K562 (cell line): Measurements from ENCODE around the gene SLC48A1. TPM values are rescaled to one million over a fixed set of nuclear protein-coding genes. Genes with fewer than 3 reads are reported as not detected.
A peak's percentile ranks its signal among the peaks of the same experiment; 100 is the strongest.

ENCODE experiments used
- ARNT ChIP-seq, 2 experiments: fragments of 450-650 bp; IDR thresholded peaks; 2 replicates each; pipeline ENCODE4 v1.6.1; 2016; ENCODE audit warnings: mild to moderate bottlenecking in 1 of 2
- CBX3 ChIP-seq, 2 experiments: IDR thresholded peaks; 1 replicate in 1 of 2; 2 replicates in 1 of 2; pipeline ENCODE4 v1.6.1; 2012; ENCODE audit warnings: inconsistent platforms in 2 of 2, low read length in 2 of 2, borderline replicate concordance in 1 of 2, control low read depth in 1 of 2
- CC2D1A ChIP-seq: fragments of 450-650 bp; IDR thresholded peaks from 2 replicates; pipeline ENCODE4 v1.6.1; 2017; ENCODE audit warnings: mild to moderate bottlenecking
- ETV5 ChIP-seq: sonication (generic); formaldehyde crosslinking; IDR thresholded peaks from 2 replicates; pipeline ENCODE4 v1.4.0; 2020; ENCODE audit warnings: low read depth, mild to moderate bottlenecking, missing genetic modification reagents
- JUN ChIP-seq, 2 experiments: sonication (generic) in 1 of 2; formaldehyde crosslinking in 1 of 2; IDR thresholded peaks; 2 replicates each; pipeline versions ENCODE4 v1.6.1 to v1.8.0; 2012 to 2022; ENCODE audit warnings: borderline replicate concordance in 2 of 2, mild to moderate bottlenecking in 2 of 2, improper control_type of control experiment in 1 of 2, low read depth in 1 of 2, low read length in 1 of 2, missing genetic modification reagents in 1 of 2
- JUND ChIP-seq, 2 experiments: IDR thresholded peaks; 2 replicates in 1 of 2; 3 replicates in 1 of 2; pipeline ENCODE4 v1.6.1; 2011; ENCODE audit warnings: borderline replicate concordance in 2 of 2, low read depth in 2 of 2, low read length in 2 of 2, improper control_type of control experiment in 1 of 2, missing biosample characterization in 1 of 2, missing genetic modification characterization in 1 of 2, missing genetic modification reagents in 1 of 2
- KDM5B ChIP-seq: fragments of 200-600 bp; sonication (generic); IDR thresholded peaks from 2 replicates; pipeline ENCODE4 v1.6.1; 2012; ENCODE audit warnings: low read depth, mild to moderate bottlenecking, moderate library complexity, low read length, control low read depth, inconsistent platforms; ENCODE audit not compliant: insufficient replicate concordance
- MAFK ChIP-seq: IDR thresholded peaks from 2 replicates; pipeline ENCODE4 v1.6.1; 2011; ENCODE audit warnings: low read length, improper control_type of control experiment
- NFIX ChIP-seq: fragments of 250-450 bp; sonication (Bioruptor Pico); IDR thresholded peaks from 2 replicates; pipeline ENCODE4 v1.4.0; 2020; ENCODE audit warnings: low read depth, mild to moderate bottlenecking, moderate library complexity
- NR2C1 ChIP-seq, 2 experiments: fragments of 450-650 bp; IDR thresholded peaks; 2 replicates each; pipeline ENCODE4 v1.6.1; 2017; ENCODE audit warnings: mild to moderate bottlenecking in 2 of 2, antibody characterized with exemption in 1 of 2, inconsistent platforms in 1 of 2, missing compliant biosample characterization in 1 of 2, missing genetic modification characterization in 1 of 2
- SMARCA5 ChIP-seq: fragments of 450-650 bp; IDR thresholded peaks from 2 replicates; pipeline ENCODE4 v1.6.1; 2016
- STAG1 ChIP-seq: sonication (generic); formaldehyde crosslinking; IDR thresholded peaks from 2 replicates; pipeline ENCODE4 v1.5.0; 2020; ENCODE audit warnings: missing genetic modification reagents, borderline replicate concordance
- TCF3 ChIP-seq: sonication (generic); formaldehyde crosslinking; IDR thresholded peaks from 2 replicates; pipeline ENCODE4 v1.4.0; 2020; ENCODE audit warnings: mild to moderate bottlenecking, missing genetic modification reagents
- YY1 ChIP-seq, 3 experiments: IDR thresholded peaks; 2 replicates each; pipeline ENCODE4 v1.6.1; 2011; ENCODE audit warnings: low read length in 2 of 3, mild to moderate bottlenecking in 2 of 3, moderate library complexity in 2 of 3, borderline replicate concordance in 1 of 3, control low read depth in 1 of 3, low read depth in 1 of 3; ENCODE audit not compliant: insufficient read depth in 3 of 3, insufficient replicate concordance in 2 of 3, control insufficient read depth in 1 of 3, insufficient read length in 1 of 3; ENCODE audit errors: extremely low read depth in 1 of 3
- ZNF232 ChIP-seq: sonication (generic); formaldehyde crosslinking; IDR thresholded peaks from 2 replicates; pipeline ENCODE4 v1.8.0; 2022; ENCODE audit warnings: mild to moderate bottlenecking, missing genetic modification reagents
- ZNF282 ChIP-seq: sonication (generic); formaldehyde crosslinking; IDR thresholded peaks from 2 replicates; pipeline ENCODE4 v1.8.1; 2023; ENCODE audit warnings: missing genetic modification reagents
- polyA plus RNA-seq, 8 experiments: library from polyadenylated mRNA; depleted of rRNA in 4 of 8; stranded (reverse) in 5 of 8; unstranded in 3 of 8; fragments of >200 nt; fragmentation: Nextera tagmentation in 2 of 8; fragmentation: Illumina TruSeq in 1 of 8; extraction: Ambion mirVana in 2 of 8; extraction: Trizol in 1 of 8; gene quantifications; 2 replicates each; pipeline versions ENCODE4 v1.2.1 to v1.2.3, GENCODE V29; 2011 to 2014; ENCODE audit warnings: inconsistent platforms in 1 of 8, missing spikeins in 1 of 8
- total RNA-seq, 7 experiments: library from RNA; depleted of rRNA in 6 of 7; stranded (reverse); fragments of >200 nt in 6 of 7; fragmentation: Illumina TruSeq in 2 of 7; extraction: Trizol in 2 of 7; gene quantifications; 2 replicates each; pipeline versions ENCODE4 v1.2.1 to v1.2.3, GENCODE V29; 2011 to 2021; ENCODE audit warnings: low replicate concordance in 1 of 7
- TF ChIP-seq, protein P1 (sequence below): sonication (generic); formaldehyde crosslinking; IDR thresholded peaks from 2 replicates; pipeline ENCODE4 v1.8.0; 2022; ENCODE audit warnings: missing genetic modification reagents, mild to moderate bottlenecking, moderate library complexity, borderline replicate concordance
- TF ChIP-seq, protein P2 (sequence below): fragments of 450-650 bp; formaldehyde crosslinking; IDR thresholded peaks from 2 replicates; pipeline ENCODE4 v1.4.0; 2020; ENCODE audit warnings: mild to moderate bottlenecking, moderate library complexity
- TF ChIP-seq, protein P3 (sequence below): sonication (generic); formaldehyde crosslinking; IDR thresholded peaks from 2 replicates; pipeline ENCODE4 v1.8.1; 2023; ENCODE audit warnings: mild to moderate bottlenecking, missing genetic modification reagents

The SLC48A1 gene
- total and polyA plus RNA-seq, 9 of the 15 experiments (the other 6 are each of a cell fraction or from before 2014, with no cell fraction given), result 10.7 to 37.5 (median 18.7) TPM

DNA sequence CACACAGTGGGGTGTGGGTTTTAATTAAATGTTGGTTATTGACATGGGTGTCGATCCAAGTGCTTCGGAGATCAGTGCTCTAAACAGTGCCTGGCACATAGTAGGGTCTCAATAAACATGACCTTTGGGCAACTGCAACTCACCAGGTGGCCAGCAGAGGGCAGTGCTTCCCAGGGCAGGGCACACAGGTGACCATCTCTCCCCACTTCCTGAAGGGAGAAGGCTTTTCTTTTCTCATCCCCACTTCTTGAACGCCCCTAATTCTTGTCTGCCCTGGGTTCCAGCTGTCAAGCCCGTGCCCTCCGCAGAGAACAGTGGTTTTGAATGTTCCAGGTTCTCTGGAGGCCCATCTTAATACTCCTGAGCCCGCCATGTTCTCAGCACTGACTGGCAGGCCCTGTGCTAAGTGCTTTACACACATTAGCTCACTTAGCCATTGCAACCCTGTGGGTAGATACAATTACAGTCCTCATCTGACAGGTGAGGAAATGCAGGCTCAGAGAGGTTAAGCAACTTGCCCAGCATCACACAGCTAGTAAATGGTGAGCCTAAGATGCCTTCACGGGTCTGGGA is 30.7 kb upstream of the SLC48A1 start (continued):
- peak in 1 of 2 experiments; percentile 18; a peak in 1 of 3 replicates for TF ChIP-seq CBX3 (IDR thresholded peaks at IDR 0.05; ENCODE audit: borderline replicate concordance in 1 of 2, low read length in 2 of 2)
- no peak for TF ChIP-seq NFIX
- TF ChIP-seq JUN (IDR thresholded peaks at IDR 0.05; ENCODE audit: borderline replicate concordance, low read depth, low read length), result no peak
- TF ChIP-seq JUN (CRISPR knock-in tag; IDR thresholded peaks at IDR 0.05; ENCODE audit: borderline replicate concordance), result 0 out of 2 replicates have a peak, but pooled peaks have one; percentile 41
- TF ChIP-seq SMARCA5, result peak; percentile 75; the same call in 1 of the 2 replicates
- no peak for TF ChIP-seq ZNF232 (CRISPR knock-in tag)
- TF ChIP-seq JUND (IDR thresholded peaks at IDR 0.05; ENCODE audit: borderline replicate concordance, low read depth, low read length), result 0 out of 2 replicates have a peak, but pooled peaks have one; percentile 12
- no peak; the same call in 2 of the 3 replicates for TF ChIP-seq JUND (tag; IDR thresholded peaks at IDR 0.05; ENCODE audit: borderline replicate concordance, low read depth, low read length)
- peak; percentile 41; the same call in 1 of the 2 replicates for TF ChIP-seq NR2C1 (IDR thresholded peaks at IDR 0.05)
- 0 out of 2 replicates have a peak, but pooled peaks have one; percentile 19 for TF ChIP-seq NR2C1 (tag; IDR thresholded peaks at IDR 0.05)
- TF ChIP-seq CC2D1A, result peak; percentile 88
- TF ChIP-seq TCF3 (CRISPR knock-in tag), result 0 out of 2 replicates have a peak, but pooled peaks have one; percentile 3
- 0 out of 2 replicates have a peak, but pooled peaks have one; percentile 51 for TF ChIP-seq ETV5 (CRISPR knock-in tag)
- TF ChIP-seq KDM5B, result no peak
- TF ChIP-seq, protein P1, sequence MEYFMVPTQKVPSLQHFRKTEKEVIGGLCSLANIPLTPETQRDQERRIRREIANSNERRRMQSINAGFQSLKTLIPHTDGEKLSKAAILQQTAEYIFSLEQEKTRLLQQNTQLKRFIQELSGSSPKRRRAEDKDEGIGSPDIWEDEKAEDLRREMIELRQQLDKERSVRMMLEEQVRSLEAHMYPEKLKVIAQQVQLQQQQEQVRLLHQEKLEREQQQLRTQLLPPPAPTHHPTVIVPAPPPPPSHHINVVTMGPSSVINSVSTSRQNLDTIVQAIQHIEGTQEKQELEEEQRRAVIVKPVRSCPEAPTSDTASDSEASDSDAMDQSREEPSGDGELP (CRISPR knock-in tag), result peak; percentile 49; the same call in 1 of the 2 replicates
- no peak for TF ChIP-seq MAFK
- 0 out of 2 replicates have a peak, but pooled peaks have one; percentile 36 for TF ChIP-seq ZNF282 (CRISPR knock-in tag)
- TF ChIP-seq, protein P2, sequence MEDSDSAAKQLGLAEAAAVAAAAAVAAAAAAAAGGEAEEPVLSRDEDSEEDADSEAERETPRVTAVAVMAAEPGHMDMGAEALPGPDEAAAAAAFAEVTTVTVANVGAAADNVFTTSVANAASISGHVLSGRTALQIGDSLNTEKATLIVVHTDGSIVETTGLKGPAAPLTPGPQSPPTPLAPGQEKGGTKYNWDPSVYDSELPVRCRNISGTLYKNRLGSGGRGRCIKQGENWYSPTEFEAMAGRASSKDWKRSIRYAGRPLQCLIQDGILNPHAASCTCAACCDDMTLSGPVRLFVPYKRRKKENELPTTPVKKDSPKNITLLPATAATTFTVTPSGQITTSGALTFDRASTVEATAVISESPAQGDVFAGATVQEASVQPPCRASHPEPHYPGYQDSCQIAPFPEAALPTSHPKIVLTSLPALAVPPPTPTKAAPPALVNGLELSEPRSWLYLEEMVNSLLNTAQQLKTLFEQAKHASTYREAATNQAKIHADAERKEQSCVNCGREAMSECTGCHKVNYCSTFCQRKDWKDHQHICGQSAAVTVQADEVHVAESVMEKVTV (CRISPR knock-in tag), result peak; percentile 92
- TF ChIP-seq STAG1 (CRISPR knock-in tag), result peak; percentile 84
- TF ChIP-seq ARNT (IDR thresholded peaks at IDR 0.05), result peak in 1 of 2 experiments; percentile 26; a peak in 1 of 4 replicates
- peak in 2 of 3 experiments; percentile 20 to 43 for TF ChIP-seq YY1 (IDR thresholded peaks at IDR 0.05; ENCODE audit: borderline replicate concordance in 1 of 3, control insufficient read depth in 1 of 3, extremely low read depth in 1 of 3, insufficient read depth in 3 of 3, insufficient read length in 1 of 3, insufficient replicate concordance in 2 of 3, low read depth in 1 of 3, low read length in 2 of 3)
- TF ChIP-seq, protein P3, sequence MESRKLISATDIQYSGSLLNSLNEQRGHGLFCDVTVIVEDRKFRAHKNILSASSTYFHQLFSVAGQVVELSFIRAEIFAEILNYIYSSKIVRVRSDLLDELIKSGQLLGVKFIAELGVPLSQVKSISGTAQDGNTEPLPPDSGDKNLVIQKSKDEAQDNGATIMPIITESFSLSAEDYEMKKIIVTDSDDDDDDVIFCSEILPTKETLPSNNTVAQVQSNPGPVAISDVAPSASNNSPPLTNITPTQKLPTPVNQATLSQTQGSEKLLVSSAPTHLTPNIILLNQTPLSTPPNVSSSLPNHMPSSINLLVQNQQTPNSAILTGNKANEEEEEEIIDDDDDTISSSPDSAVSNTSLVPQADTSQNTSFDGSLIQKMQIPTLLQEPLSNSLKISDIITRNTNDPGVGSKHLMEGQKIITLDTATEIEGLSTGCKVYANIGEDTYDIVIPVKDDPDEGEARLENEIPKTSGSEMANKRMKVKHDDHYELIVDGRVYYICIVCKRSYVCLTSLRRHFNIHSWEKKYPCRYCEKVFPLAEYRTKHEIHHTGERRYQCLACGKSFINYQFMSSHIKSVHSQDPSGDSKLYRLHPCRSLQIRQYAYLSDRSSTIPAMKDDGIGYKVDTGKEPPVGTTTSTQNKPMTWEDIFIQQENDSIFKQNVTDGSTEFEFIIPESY (CRISPR knock-in tag), result peak; percentile 25; the same call in 1 of the 2 replicates
